H1 (cell line): ENCODE results near the gene HORMAD2. TPM values are rescaled to one million over a fixed set of nuclear protein-coding genes. Genes with fewer than 3 reads are reported as not detected.

Source experiments
- CTCF ChIA-PET: fragments of 300-600 bp; sonication (Branson Sonifier 250); formaldehyde crosslinking; loops from one replicate; lab custom pipeline; 2021; ENCODE audit not compliant: partially characterized antibody; lab: Charles Lee
- POLR2A ChIA-PET: fragments of 300-600 bp; sonication (Branson Sonifier 250); formaldehyde crosslinking; loops from one replicate; lab custom pipeline; 2021; ENCODE audit warnings: inconsistent platforms; ENCODE audit not compliant: partially characterized antibody; lab: Charles Lee
- DNase-seq, 2 experiments: peaks; one replicate each; pipeline versions ENCODE4 v3.0.0 to v3.0.0-alpha.2; 2010 to 2022; ENCODE audit warnings: low spot score in 2 of 2, low read depth in 1 of 2, mixed read lengths in 1 of 2
- FAIRE-seq: peaks from 2 replicates; lab custom pipeline; 2011; peaks lifted over from hg19 to GRCh38; lab: Jason Lieb, UNC
- H2AFZ ChIP-seq: 2 replicates; pipeline ENCODE4 v1.8.1; 2012; ENCODE audit warnings: low read length, inconsistent platforms
- H2AK5ac ChIP-seq: 2 replicates; pipeline ENCODE4 v1.6.1; 2013; ENCODE audit warnings: low read depth, low read length
- H2BK120ac ChIP-seq: replicated peaks from 2 replicates; pipeline ENCODE3; 2013; ENCODE audit warnings: low read depth, low read length, inconsistent platforms
- H2BK12ac ChIP-seq: 2 replicates; pipeline ENCODE4 v1.6.1; 2013; ENCODE audit warnings: low read depth, low read length
- H2BK15ac ChIP-seq: 2 replicates; pipeline ENCODE4 v1.6.1; 2013; ENCODE audit warnings: low read length
- H2BK20ac ChIP-seq: 2 replicates; pipeline ENCODE4 v1.6.1; 2013; ENCODE audit warnings: low read length
- H2BK5ac ChIP-seq: 2 replicates; pipeline ENCODE4 v1.6.1; 2013; ENCODE audit warnings: low read depth, low read length
- H3K14ac ChIP-seq: 2 replicates; pipeline ENCODE4 v1.6.1; 2013; ENCODE audit warnings: inconsistent platforms; ENCODE audit not compliant: insufficient read length
- H3K18ac ChIP-seq: 2 replicates; pipeline ENCODE4 v1.6.1; 2013; ENCODE audit warnings: low read length; ENCODE audit errors: extremely low read depth
- H3K23ac ChIP-seq: 2 replicates; pipeline ENCODE4 v1.6.1; 2013; ENCODE audit warnings: inconsistent platforms; ENCODE audit not compliant: insufficient read length
- H3K23me2 ChIP-seq: 2 replicates; pipeline ENCODE4 v1.6.1; 2013; ENCODE audit warnings: low read depth, low read length
- H3K27ac ChIP-seq: 2 replicates; pipeline ENCODE4 v1.6.1; 2011; ENCODE audit warnings: low read depth, low read length, inconsistent platforms
- H3K27me3 ChIP-seq, 4 experiments: replicated peaks in 1 of 4; 1 replicate in 1 of 4; 2 replicates in 3 of 4; pipeline versions ENCODE4 v1.6.1 to v1.8.1; 2011 to 2013; ENCODE audit warnings: low read length in 3 of 4, mild to moderate bottlenecking in 3 of 4, inconsistent platforms in 2 of 4, mixed read lengths in 2 of 4, moderate library complexity in 1 of 4; ENCODE audit not compliant: control insufficient read depth in 3 of 4, insufficient read depth in 3 of 4; ENCODE audit errors: extremely low read depth in 1 of 4
- H3K36me3 ChIP-seq, 4 experiments: 2 replicates each; pipeline versions ENCODE4 v1.6.1 to v1.8.1; 2011 to 2013; ENCODE audit warnings: mild to moderate bottlenecking in 4 of 4, low read length in 3 of 4, moderate library complexity in 2 of 4, control low read depth in 1 of 4, inconsistent platforms in 1 of 4; ENCODE audit not compliant: insufficient read depth in 4 of 4, control insufficient read depth in 2 of 4
- H3K4ac ChIP-seq: replicated peaks from 2 replicates; pipeline ENCODE3; 2013; ENCODE audit warnings: low read length, low read depth, mixed read lengths, inconsistent platforms; ENCODE audit not compliant: insufficient read length
- H3K4me1 ChIP-seq, 4 experiments: replicated peaks in 1 of 4; 1 replicate in 1 of 4; 2 replicates in 3 of 4; pipeline versions ENCODE4 v1.6.1 to v1.8.1; 2011 to 2013; ENCODE audit warnings: low read length in 3 of 4, inconsistent platforms in 2 of 4, mixed read lengths in 1 of 4; ENCODE audit not compliant: insufficient read depth in 4 of 4, control insufficient read depth in 3 of 4
- H3K4me2 ChIP-seq, 2 experiments: 2 replicates each; pipeline versions ENCODE4 v1.6.1 to v1.8.1; 2011 to 2013; ENCODE audit warnings: low read depth in 2 of 2, low read length in 2 of 2, control low read depth in 1 of 2, inconsistent platforms in 1 of 2, mild to moderate bottlenecking in 1 of 2; ENCODE audit not compliant: insufficient read depth in 1 of 2
- H3K4me3 ChIP-seq, 4 experiments: fragments of 200-600, 300-600 bp in 1 of 4; sonication (generic), shearing (Covaris generic), sonication (Bioruptor Twin) in 1 of 4; 2 replicates each; pipeline versions ENCODE4 v1.5.1 to v1.8.1; 2011 to 2016; ENCODE audit warnings: low read length in 4 of 4, low read depth in 3 of 4, control low read depth in 2 of 4, inconsistent platforms in 2 of 4, mild to moderate bottlenecking in 2 of 4, mixed read lengths in 1 of 4, moderate library complexity in 1 of 4; ENCODE audit not compliant: insufficient read depth in 2 of 4; ENCODE audit errors: extremely low read depth in 1 of 4
- H3K56ac ChIP-seq: replicated peaks from 2 replicates; pipeline ENCODE3; 2013; ENCODE audit warnings: low read depth, mild to moderate bottlenecking, mixed read lengths, low read length, inconsistent platforms; ENCODE audit not compliant: insufficient read length
- H3K79me1 ChIP-seq: 2 replicates; pipeline ENCODE4 v1.6.1; 2013; ENCODE audit warnings: low read depth, low read length, control low read depth
- H3K79me2 ChIP-seq, 2 experiments: 2 replicates each; pipeline versions ENCODE4 v1.6.1 to v1.8.1; 2012 to 2013; ENCODE audit warnings: low read length in 2 of 2, mild to moderate bottlenecking in 2 of 2, inconsistent platforms in 1 of 2; ENCODE audit not compliant: insufficient read depth in 2 of 2, control insufficient read depth in 1 of 2
- H3K9ac ChIP-seq, 4 experiments: replicated peaks in 1 of 4; 1 replicate in 1 of 4; 2 replicates in 3 of 4; pipeline versions ENCODE4 v1.6.1 to v1.8.1; 2011 to 2013; ENCODE audit warnings: low read depth in 3 of 4, low read length in 3 of 4, control low read depth in 2 of 4, mild to moderate bottlenecking in 2 of 4, moderate library complexity in 2 of 4, inconsistent platforms in 1 of 4; ENCODE audit errors: extremely low read depth in 1 of 4
- H3K9me3 ChIP-seq, 2 experiments: 2 replicates each; pipeline versions ENCODE4 v1.6.1 to v1.8.1; 2012 to 2013; ENCODE audit warnings: mild to moderate bottlenecking in 2 of 2, moderate library complexity in 2 of 2, control low read depth in 1 of 2, inconsistent platforms in 1 of 2, low read depth in 1 of 2, low read length in 1 of 2, mixed read lengths in 1 of 2; ENCODE audit not compliant: insufficient read depth in 2 of 2
- H4K20me1 ChIP-seq, 2 experiments: replicated peaks in 1 of 2; 2 replicates each; pipeline versions ENCODE3 to v1.8.1; 2011 to 2013; ENCODE audit warnings: inconsistent platforms in 2 of 2, low read length in 2 of 2, mild to moderate bottlenecking in 1 of 2; ENCODE audit not compliant: insufficient read depth in 2 of 2, control insufficient read depth in 1 of 2
- H4K5ac ChIP-seq: 2 replicates; pipeline ENCODE4 v1.6.1; 2013; ENCODE audit warnings: low read length, low read depth, mixed read lengths, inconsistent platforms; ENCODE audit not compliant: insufficient read length
- H4K8ac ChIP-seq: 2 replicates; pipeline ENCODE4 v1.8.0; 2013; ENCODE audit warnings: mild to moderate bottlenecking, moderate library complexity, low read length, inconsistent platforms; ENCODE audit not compliant: insufficient read depth; ENCODE audit errors: extremely low read depth
- H4K91ac ChIP-seq: replicated peaks from 2 replicates; pipeline ENCODE3; 2013; ENCODE audit warnings: low read length, mixed read lengths, inconsistent platforms; ENCODE audit not compliant: insufficient read length
- GABPA ChIP-seq: IDR thresholded peaks from 2 replicates; pipeline ENCODE4 v1.6.1; 2011; ENCODE audit warnings: mild to moderate bottlenecking, low read length, moderate library complexity, borderline replicate concordance; ENCODE audit not compliant: insufficient read depth
- POU5F1 ChIP-seq: IDR thresholded peaks from 2 replicates; pipeline ENCODE4 v1.6.1; 2011; ENCODE audit warnings: low read depth, mild to moderate bottlenecking, low read length, moderate library complexity
- RNF2 ChIP-seq: fragments of 200-900, 300-1000 bp; sonication (generic); IDR thresholded peaks from 2 replicates; pipeline ENCODE4 v1.7.1; 2016; ENCODE audit warnings: borderline replicate concordance, low read depth, mild to moderate bottlenecking, antibody characterized with exemption, low read length; ENCODE audit not compliant: poor library complexity, severe bottlenecking; ENCODE audit errors: missing control alignments
- SUZ12 ChIP-seq: fragments of 200-600 bp; sonication (generic); IDR thresholded peaks from 2 replicates; pipeline ENCODE4 v1.6.1; 2012; ENCODE audit warnings: mild to moderate bottlenecking, inconsistent platforms, low read length, moderate library complexity, mixed read lengths
- TEAD4 ChIP-seq: IDR thresholded peaks from 2 replicates; pipeline ENCODE4 v1.6.1; 2012; ENCODE audit warnings: low read depth, low read length, inconsistent platforms, mixed read lengths
- WGBS, 2 experiments: shearing (Covaris generic) in 1 of 2; methylation state at CpG; one replicate each; pipeline versions ENCODE4 v1.1.6 to v1.1.7; 2013 to 2015; ENCODE audit warnings: low lambda C conversion rate in 2 of 2, mixed read lengths in 2 of 2, inconsistent platforms in 1 of 2, low coverage in 1 of 2, missing lambda C conversion rate in 1 of 2; ENCODE audit not compliant: insufficient replicate concordance in 2 of 2, insufficient coverage in 1 of 2, insufficient read length in 1 of 2; ENCODE audit errors: extremely low coverage in 1 of 2, missing lambda C conversion rate in 1 of 2; 5-methylcytosine and 5-hydroxymethylcytosine counted together
- polyA plus RNA-seq, 7 experiments: library from polyadenylated mRNA; depleted of rRNA in 3 of 7; stranded (reverse) in 5 of 7; unstranded in 2 of 7; fragments of >200 nt in 5 of 7; fragments of 200-250 nt in 2 of 7; gene quantifications; 1 replicate in 5 of 7; 2 replicates in 1 of 7; 4 replicates in 1 of 7; pipeline versions ENCODE4 v1.2.1 to v1.2.3, GENCODE V29; 2011 to 2013; ENCODE audit warnings: missing spikeins in 2 of 7, mixed read lengths in 2 of 7
- total RNA-seq: library from RNA; stranded (reverse); fragmentation: NEBNext Ultra II Directional; extraction: Animal tissue kit (Norgen Biotek cat#: 25700); gene quantifications from 2 replicates; pipeline ENCODE4 v1.2.1, GENCODE V29; 2021

The HORMAD2 gene
- total and polyA plus RNA-seq, 2 of the 8 experiments (the other 6 are each of a cell fraction or from before 2014, with no cell fraction given) = 0.03 TPM; not detected in 1

DNA sequence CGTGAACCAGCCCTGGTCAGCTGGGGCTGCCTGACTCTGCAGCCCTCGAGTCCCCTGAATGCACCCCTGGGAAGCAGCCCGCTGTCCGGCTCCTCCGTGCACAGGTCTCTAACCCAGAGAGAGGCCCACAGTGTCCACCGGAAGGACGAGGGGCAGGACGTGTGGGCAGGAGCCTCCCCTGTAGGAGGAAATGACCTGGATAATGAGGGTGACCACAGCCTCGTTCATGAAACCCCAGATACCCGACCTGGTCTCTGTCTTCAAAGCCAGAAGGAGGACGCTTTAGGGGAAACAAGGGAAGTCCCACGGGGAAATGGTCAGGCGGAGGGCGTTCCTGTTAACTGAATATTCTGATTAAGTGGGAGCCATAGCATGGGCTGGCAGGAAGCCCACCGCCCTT is 143.0 kb downstream of the HORMAD2 start:
- Histone ChIP-seq H3K36me3 (no peaks in the 10 kb centered on the region), H2AK5ac (no peak overlapping the region), H3K4me1 (no peaks in the 10 kb centered on the region; a peak in 1 of 7 replicates), H4K5ac (no peak overlapping the region), H2BK20ac (no peak overlapping the region), H3K23me2 (no peaks in the 10 kb centered on the region; the same call in none of the 2 replicates), H2BK5ac (no peak overlapping the region), H3K27me3 (peaks cover 0 to 3% (median 0%) of the 10 kb centered on the region in 4 experiments; a peak in 1 of 7 replicates), H3K4me2 (no peak overlapping the region), H3K9me3 (no peaks in the 10 kb centered on the region), H2BK12ac (no peak overlapping the region), H3K56ac (no peak overlapping the region)
- no peak for FAIRE-seq
- TF ChIP-seq RNF2 (no peak), GABPA (no peak), SUZ12 (no peak), POU5F1 (no peak), TEAD4 (no peak)
- TF ChIP-seq, all 59 proteins: peak for 0
- Histone ChIP-seq H4K91ac (no peak overlapping the region), H3K23ac (no peak overlapping the region), H3K18ac (no peak overlapping the region), H3K9ac (no peak overlapping the region), H3K79me2 (no peaks in the 10 kb centered on the region), H2AFZ (no peak overlapping the region), H3K4me3 (no peak overlapping the region), H4K20me1 (peaks cover 0 to 2% of the 10 kb centered on the region in 2 experiments), H2BK15ac (no peak overlapping the region), H3K4ac (no peak overlapping the region), H4K8ac (no peak overlapping the region), H2BK120ac (no peak overlapping the region), H3K79me1 (no peaks in the 10 kb centered on the region; the same call in 1 of the 2 replicates), H3K27ac (no peak overlapping the region), H3K14ac (no peak overlapping the region)
- 75% methylated on average over 14 of the region's 15 CpGs; no CpG with 5 or more reads in 1 of the 2 experiments for WGBS, 2 experiments
- ChIA-PET CTCF (interaction anchor here (2.0 kb wide), 1 partner anchor 34 kb away, joined by 6 read pairs; no protein-coding TSS in a partner anchor), POLR2A (interaction anchor here (1.3 kb wide), 1 partner anchor 12 kb away, joined by 3 read pairs; no protein-coding TSS in a partner anchor)
- DNase-seq = no peak
